ENCODE data around the gene SLC37A1.

Gene SLC37A1

GRCh38 chr21:42547001-42547905, 33.6 kb downstream of the SLC37A1 start:
- no peak for DNase-seq

GRCh38 chr21:42547906-42548365, 34.3 kb downstream of the SLC37A1 start:
- DNase-seq, result no peak

DNA sequence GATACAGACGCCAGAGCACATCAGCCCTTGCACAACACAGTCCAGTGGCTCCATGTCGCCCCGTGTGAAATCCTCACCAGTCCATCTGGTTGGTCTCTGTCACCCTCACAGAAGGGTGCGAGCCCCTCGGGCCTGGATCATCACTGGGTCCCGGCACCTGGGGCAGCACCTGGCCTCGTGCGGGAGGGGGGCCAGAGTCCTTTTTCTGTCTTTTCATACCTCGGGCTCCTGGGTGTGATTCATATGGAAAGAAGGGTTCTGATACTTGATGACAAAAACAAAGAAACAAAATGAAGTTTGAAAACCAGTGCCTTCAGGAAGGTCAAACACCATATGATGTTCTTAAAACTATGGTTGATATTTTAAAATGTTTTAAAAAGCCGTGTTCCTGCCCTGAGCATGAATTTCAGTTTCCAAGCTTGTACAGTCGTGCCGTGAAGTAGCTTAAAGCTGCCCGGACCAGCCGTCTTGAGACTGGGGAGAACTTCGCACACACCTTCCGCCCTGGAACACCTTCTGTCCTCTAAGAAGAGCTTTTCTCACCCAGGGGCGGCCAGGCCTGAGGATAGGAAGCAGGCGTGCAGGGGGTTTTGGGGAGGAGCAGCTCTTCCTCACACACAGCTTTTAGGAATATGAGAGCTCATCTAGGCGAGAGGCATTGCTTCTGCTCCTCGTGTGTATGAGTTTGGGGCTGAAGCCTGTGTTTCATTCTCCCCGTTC, 35.2 kb downstream of the SLC37A1 start:
- no peak for DNase-seq

DNA sequence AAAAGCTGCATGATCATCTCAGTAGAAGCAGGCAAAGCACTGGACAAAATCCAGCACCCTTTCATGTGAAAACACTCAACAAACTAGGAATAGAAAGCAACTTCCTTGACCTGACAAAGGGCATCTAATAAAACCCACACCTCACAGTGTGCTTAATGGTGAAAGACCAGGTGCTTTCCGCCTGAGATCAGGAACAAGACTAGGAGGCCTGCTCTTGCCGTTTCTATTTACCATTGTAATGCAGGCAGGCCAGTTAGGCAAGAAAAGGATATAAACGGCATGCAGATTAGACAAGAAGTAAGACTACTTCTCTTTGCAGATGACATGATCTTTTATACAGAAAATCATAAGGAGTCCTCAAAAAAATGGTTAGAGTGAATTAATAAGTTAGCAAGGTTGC, 37.2 kb downstream of the SLC37A1 start:
- no peak for DNase-seq

DNA sequence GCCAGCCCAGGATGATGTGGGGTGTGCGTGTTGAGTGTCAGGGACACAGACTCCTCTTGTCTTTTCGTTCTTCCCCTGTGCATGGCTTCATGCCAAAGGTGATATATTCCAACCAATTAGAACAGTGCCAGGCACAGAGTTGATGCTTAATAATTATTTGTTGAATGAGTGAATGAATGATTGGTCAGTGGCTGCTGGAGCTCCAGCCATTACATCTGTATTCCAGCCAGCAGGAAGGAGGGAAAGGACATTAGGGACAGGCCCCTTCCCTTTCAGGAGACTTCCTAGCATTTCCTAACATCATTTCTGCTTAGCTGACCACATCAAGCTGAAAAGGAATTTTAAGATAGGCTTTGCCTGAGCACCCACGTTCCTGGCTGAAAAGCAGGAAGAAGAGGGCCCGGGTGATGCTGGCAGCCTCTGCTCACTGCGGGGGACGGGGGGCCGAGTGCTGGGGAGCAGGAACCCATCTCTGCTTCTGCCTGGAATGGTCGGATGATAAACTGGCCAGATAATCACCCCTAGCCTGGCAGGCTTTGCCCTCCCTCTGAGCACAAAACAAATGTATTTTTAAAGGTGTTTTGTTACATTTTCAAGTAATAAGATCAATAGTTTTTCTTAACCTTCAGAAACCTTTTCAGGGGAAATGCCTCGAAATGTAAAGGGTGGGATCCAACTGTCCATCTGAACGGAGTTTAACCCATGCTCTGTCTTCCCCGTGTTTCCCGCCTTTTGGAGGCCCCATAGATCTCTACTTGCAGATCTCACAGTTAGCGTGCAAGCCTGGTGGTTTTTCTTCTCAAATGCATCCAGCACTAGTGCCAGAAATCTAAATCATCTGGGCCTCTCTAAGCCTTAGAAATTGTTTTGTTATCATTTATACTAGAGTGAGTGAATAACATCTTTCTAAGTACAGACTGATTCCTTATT, 39.0 kb downstream of the SLC37A1 start:
- no peak for DNase-seq

DNA sequence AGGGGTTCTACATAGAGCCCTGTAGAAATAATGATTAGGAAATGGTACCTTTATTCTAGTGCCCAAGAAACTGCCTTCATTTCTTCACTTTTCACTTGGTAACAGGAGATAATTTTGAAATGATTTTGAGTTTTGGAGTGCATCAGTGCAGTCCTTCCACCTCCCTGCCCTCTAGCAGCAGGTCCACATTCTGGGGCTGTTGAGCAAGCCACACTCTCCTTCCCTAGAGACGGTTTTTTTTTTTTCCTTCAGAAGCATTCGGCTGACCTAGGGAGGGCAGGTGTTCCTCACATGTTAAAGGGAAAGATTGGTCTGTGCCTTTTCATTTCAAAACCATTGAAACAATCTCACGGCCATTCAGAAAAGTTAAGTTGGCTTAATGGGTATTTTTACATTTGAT, 39.8 kb downstream of the SLC37A1 start:
- no peak for DNase-seq

DNA sequence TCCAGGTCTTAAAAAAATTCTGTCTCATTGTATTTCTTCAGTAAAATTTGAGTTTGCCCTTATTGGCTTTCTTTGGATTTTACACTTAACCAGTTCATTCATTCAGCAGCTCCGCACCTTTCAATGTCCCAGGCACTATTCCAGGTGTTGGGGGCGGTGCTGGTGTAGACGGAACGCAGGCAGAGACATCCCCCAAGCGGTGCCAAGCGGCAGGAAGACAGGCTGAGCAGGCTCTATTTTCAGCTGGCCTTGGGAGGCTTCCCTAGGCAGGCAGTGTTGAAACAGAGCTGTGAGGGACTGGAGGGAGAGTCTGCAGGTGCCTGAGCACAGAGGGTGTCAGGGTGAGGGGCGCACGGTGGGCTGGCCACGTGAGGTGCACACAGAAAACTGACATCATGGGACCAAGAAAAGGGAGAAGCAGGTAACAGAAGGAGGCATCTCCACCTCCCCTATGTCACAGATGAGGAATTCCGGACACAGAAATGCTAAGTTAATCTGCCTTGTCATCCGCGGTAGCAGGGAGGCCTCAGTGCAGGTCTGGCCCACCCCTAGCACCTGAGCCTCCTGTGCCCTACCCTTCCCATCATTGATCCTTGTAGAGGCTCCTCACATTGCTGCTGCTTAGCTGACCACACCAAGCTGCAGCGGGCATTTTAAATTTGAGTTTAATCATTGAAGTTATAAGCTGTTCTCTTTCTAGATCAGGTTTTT, 40.8 kb downstream of the SLC37A1 start:
- DNase-seq, result no peak

- DNase-seq, result no peak
These were observed 42.2 kb downstream of the SLC37A1 start for GRCh38 chr21:42555756-42556438.

DNA sequence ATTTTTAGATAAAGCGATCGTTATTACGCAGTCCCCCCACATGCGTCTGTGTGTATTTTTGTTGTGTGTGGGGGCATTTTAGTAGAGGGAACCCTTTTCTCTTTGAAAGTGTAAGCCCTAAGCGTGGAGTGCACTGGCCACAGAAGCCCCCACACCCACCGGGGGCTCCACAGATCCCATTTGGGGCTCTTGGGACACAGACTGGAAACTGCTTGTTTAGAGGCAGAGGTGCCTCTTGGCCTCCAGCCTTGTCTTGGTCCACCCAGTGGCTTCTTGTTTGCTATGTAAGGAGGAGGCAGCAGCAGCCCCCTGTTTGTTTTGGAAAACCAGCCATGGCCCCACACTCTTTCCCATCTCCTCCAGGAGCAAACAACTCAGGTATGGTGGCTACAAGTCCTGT, 42.8 kb downstream of the SLC37A1 start:
- no peak for DNase-seq

DNA sequence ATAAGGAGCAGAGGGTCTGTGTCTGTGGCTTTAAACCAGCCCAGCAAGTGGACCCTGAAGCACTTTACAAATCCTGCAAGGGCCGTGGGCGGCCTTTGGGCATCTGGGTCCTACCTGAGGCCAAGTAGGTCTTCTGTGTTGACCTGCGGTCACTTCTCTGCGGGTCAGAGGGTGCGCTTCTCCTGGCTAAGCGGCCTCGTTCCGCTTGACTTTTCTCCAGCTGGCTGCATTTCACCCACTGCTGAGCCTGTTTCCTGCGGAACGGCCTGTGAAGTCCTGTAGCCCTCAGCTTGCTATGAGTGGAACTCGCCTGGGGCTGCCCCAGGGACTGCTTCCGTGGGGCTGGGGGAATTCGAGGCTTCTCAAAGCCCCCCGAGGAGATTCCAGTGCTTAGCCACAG, 43.3 kb downstream of the SLC37A1 start:
- no peak for DNase-seq

GRCh38 chr21:42557420-42557819, 43.8 kb downstream of the SLC37A1 start:
- DNase-seq, result no peak

GRCh38 chr21:42558368-42558767, 44.7 kb downstream of the SLC37A1 start:
- no peak for DNase-seq

- no peak for DNase-seq
These were observed 45.2 kb downstream of the SLC37A1 start for GRCh38 chr21:42558846-42559245.

- no peak for DNase-seq
These were observed 45.7 kb downstream of the SLC37A1 start for GRCh38 chr21:42559326-42559725.

DNA sequence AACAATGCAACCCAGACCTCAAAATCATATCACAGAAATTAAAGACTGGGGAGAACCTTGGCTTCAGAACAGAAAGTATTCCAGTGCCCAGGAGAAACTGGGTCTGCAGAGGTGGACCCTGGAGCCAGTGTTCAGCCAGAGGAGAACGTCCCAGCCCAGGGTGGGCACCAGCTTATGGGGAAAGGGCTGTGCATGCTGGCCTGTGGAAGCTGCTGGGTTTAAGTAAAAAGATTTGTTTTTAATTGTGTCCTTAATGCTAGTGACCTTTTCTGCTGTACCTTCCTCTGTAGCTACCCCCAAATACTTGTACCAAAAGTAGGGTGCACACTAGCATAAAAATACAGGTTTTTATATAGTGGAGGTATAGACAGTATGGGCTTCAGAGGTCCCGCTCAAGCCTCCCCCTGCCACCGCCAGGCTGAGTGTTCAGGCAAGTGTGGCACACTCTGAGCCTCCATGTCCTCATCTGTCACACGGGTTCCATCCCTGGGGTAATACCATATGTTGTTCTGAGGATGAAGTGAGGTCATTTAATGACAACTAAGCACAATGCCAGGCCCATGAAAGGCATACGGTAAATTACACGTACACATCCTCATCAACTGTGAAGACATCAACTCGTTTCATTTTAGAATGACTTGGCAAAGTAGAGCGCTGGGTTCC, 47.0 kb downstream of the SLC37A1 start:
- DNase-seq, result no peak

GRCh38 chr21:42561762-42562650, 48.4 kb downstream of the SLC37A1 start:
- no peak for DNase-seq

DNA sequence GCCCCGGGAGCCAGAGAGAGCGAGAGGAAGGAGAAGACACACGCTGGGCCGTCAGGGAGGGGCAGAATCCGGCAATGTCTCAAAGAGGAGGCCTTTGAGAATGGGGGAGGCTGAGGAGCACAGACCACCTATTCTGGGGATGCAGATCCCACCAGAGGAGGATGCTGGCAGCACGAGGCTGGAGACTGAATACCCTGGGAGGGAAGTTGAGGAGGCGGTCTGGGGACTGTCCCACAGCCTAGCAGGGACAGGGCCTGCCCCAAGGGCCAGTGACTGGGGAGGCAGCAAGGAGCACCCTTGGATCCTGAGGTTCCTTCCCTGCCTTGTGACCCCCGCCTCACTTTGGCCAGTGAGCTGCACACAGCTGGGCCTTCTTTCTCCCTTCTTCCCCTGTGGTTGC, 49.2 kb downstream of the SLC37A1 start:
- no peak for DNase-seq

GRCh38 chr21:42563261-42563660, 49.6 kb downstream of the SLC37A1 start:
- DNase-seq, result no peak

DNA sequence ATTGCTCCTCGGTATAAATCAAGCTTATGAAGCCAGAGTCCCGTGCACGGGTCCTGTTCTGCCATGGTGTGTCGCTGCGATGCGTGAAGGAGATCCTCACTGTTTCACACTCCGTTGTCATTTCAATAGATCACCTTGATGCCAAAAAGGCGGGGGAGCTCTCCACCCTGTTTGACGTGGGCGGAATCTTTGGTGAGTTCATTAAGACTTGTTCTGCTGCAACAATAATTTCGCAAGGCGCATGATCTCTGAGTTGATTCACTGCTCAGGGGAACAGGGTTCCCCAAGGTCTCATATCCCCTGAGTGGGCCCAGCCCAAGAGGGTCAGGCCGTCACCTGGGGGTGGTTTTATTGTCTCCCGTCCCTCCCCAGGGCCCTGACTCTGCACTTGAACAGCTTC, 50.0 kb downstream of the SLC37A1 start:
- DNase-seq, result no peak

- DNase-seq, result no peak
These were observed 50.9 kb downstream of the SLC37A1 start for GRCh38 chr21:42564561-42564971.
